Renal cortex interstitium (tissue), 11 donors: ENCODE results near the gene SPATA3. TPM values are rescaled to one million over a fixed set of nuclear protein-coding genes. Genes with fewer than 3 reads are reported as not detected.
A peak's percentile ranks its signal among the peaks of the same experiment; 100 is the strongest.

Source experiments
- DNase-seq, 11 donors: peaks; one replicate each; pipeline ENCODE4 v3.0.0-alpha.2; 2013; ENCODE audit warnings: low read depth in 9 of 11, low spot score in 4 of 11; ENCODE audit errors: extremely low read depth in 1 of 11
- polyA plus RNA-seq, 3 donors: library from polyadenylated mRNA; unstranded; fragments of 120-200 nt; gene quantifications; one replicate each; pipeline ENCODE4 v1.2.1, GENCODE V29; 2013; ENCODE audit not compliant: insufficient read length in 3 of 3

Gene SPATA3
- polyA plus RNA-seq, 3 donors = not detected

- peak; percentile 88 to 98 (median 91) for DNase-seq
Measured at GRCh38 chr2:231056453-231057416, 60.8 kb downstream of the SPATA3 start, which contains the start of gene PSMD1. Gene PSMD1, plus strand, starts transcription at chr2:231056867. Its CDS starts 159 bp downstream, at chr2:231057026.

DNA sequence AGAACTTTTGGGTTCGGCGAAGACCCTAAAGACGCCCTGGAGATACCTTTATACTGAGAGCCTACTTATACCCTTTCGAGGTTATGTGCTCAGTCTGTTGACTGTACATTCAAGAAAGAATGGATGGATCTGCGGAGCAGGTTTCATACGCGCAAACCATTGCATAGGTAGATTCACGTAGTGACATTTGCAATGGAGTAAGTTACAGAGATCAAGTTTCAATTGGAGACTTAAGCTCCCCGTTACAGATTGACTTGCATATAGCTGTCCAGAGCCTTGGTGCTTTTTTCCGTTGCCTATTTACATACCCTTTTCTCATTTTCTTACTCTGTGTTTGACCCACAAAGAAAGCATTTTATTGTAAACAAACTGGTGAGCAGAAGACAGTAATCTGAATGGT is 61.7 kb downstream of the SPATA3 start:
- DNase-seq = no peak

Other genes starting within 250 kb of the SPATA3 start
- gene ITM2C, start 131.2 kb upstream of the SPATA3 start, polyA plus RNA-seq = 1,000 to 10,000 TPM in 1 of 3 donors, 100 to 1,000 TPM in 2; 886 to 1,024 (median 891) TPM
- under 1 TPM; 0.17 to 0.30 (median 0.22) TPM for gene GPR55, start 70.9 kb upstream of the SPATA3 start, polyA plus RNA-seq
- 1 to 10 TPM; 2.7 to 6.4 (median 3.3) TPM for gene C2orf72, start 41.4 kb downstream of the SPATA3 start, polyA plus RNA-seq
- gene PSMD1, start 60.7 kb downstream of the SPATA3 start, polyA plus RNA-seq = 100 to 1,000 TPM in 1 of 3 donors, 10 to 100 TPM in 2; 94.9 to 104 (median 97.5) TPM
- 10 to 100 TPM; 13.9 to 20.5 (median 16.0) TPM for gene HTR2B, start 128.9 kb downstream of the SPATA3 start, polyA plus RNA-seq
- gene ARMC9, start 202.5 kb downstream of the SPATA3 start, polyA plus RNA-seq = 10 to 100 TPM; 27.0 to 30.2 (median 29.1) TPM